GM12878 (cell line): ENCODE results near the gene STARD3. TPM values are rescaled to one million over a fixed set of nuclear protein-coding genes. Genes with fewer than 3 reads are reported as not detected.

Experiments
- ATAC-seq: fragments of 200-7000 bp; cut with Tn5 transposase; 3 replicates; pipeline ENCODE4 v1.9.1; 2020; ENCODE audit warnings: mild to moderate bottlenecking, moderate library complexity
- BruUV-seq: library from RNA; stranded (reverse); fragments of 400-500 nt; replicated peaks from 2 replicates; lab custom pipeline; 2021; lab: Mats Ljungman, UMichigan
- CTCF ChIA-PET: fragments of 300-600 bp; sonication (Branson Sonifier 250); formaldehyde crosslinking; extraction: SDS; loops from one replicate; lab custom pipeline; 2021; ENCODE audit warnings: inconsistent platforms; lab: Yijun Ruan, JAX
- POLR2A ChIA-PET: fragments of 350-600 bp; formaldehyde crosslinking; extraction: SDS; loops from one replicate; lab custom pipeline; 2021; ENCODE audit warnings: inconsistent platforms; lab: Charles Lee
- RAD21 ChIA-PET: fragments of 300-600 bp; sonication (Branson Sonifier 250); formaldehyde crosslinking; loops from one replicate; lab custom pipeline; 2023; ENCODE audit warnings: antibody characterized with exemption; ENCODE audit not compliant: unreplicated experiment; lab: Charles Lee
- SMC1A ChIA-PET: fragments of 300-600 bp; sonication (Branson Sonifier 250); formaldehyde crosslinking; loops from one replicate; lab custom pipeline; 2023; ENCODE audit not compliant: unreplicated experiment, uncharacterized antibody; lab: Charles Lee
- DNase-seq: peaks from one replicate; pipeline ENCODE4 v3.0.0-alpha.2; 2011; ENCODE audit warnings: low read depth, low spot score
- FAIRE-seq: peaks from 3 replicates; lab custom pipeline; 2011; peaks lifted over from hg19 to GRCh38; lab: Jason Lieb, UNC
- H2AFZ ChIP-seq: 2 replicates; pipeline ENCODE4 v1.6.0; 2011; ENCODE audit warnings: low read depth, low read length, control low read depth; ENCODE audit not compliant: control insufficient read depth
- H3K27ac ChIP-seq: 2 replicates; pipeline ENCODE4 v1.5.1; 2011; ENCODE audit warnings: control low read depth; ENCODE audit not compliant: control insufficient read depth, insufficient read depth
- H3K27me3 ChIP-seq, 2 experiments: replicated peaks in 1 of 2; 2 replicates each; pipeline versions ENCODE4 v1.6.0 to v1.6.1; 2011; ENCODE audit warnings: low read length in 1 of 2; ENCODE audit not compliant: control insufficient read depth in 2 of 2, insufficient read depth in 2 of 2
- H3K36me3 ChIP-seq, 2 experiments: 2 replicates each; pipeline ENCODE4 v1.5.1; 2011; ENCODE audit warnings: low read length in 1 of 2; ENCODE audit not compliant: control insufficient read depth in 2 of 2, insufficient read depth in 2 of 2
- H3K4me1 ChIP-seq: 2 replicates; pipeline ENCODE4 v1.6.1; 2011; ENCODE audit warnings: mild to moderate bottlenecking, low read length, moderate library complexity, mixed read lengths; ENCODE audit not compliant: control insufficient read depth, insufficient read depth
- H3K4me2 ChIP-seq: 2 replicates; pipeline ENCODE4 v1.6.0; 2011; ENCODE audit warnings: control low read depth; ENCODE audit not compliant: control insufficient read depth, insufficient read depth
- H3K4me3 ChIP-seq: fragments of 200-600 bp; sonication (generic); 2 replicates; pipeline ENCODE4 v1.5.1; 2016
- H3K79me2 ChIP-seq: 2 replicates; pipeline ENCODE4 v1.6.0; 2011; ENCODE audit warnings: low read length; ENCODE audit not compliant: control insufficient read depth, insufficient read depth
- H3K9ac ChIP-seq: 2 replicates; pipeline ENCODE4 v1.8.0; 2011; ENCODE audit warnings: low read length, control low read depth, mixed read lengths; ENCODE audit not compliant: control insufficient read depth, insufficient read depth
- H3K9me3 ChIP-seq: replicated peaks from 3 replicates; pipeline ENCODE4 v1.5.1; 2011; ENCODE audit warnings: mild to moderate bottlenecking, low read length; ENCODE audit not compliant: control insufficient read depth, insufficient read depth
- H4K20me1 ChIP-seq: 2 replicates; pipeline ENCODE4 v1.6.0; 2011; ENCODE audit not compliant: control insufficient read depth, insufficient read depth
- CBX3 ChIP-seq: fragments of 200-600 bp; sonication (generic); IDR thresholded peaks from 2 replicates; pipeline ENCODE4 v1.6.1; 2016; ENCODE audit warnings: low read depth, borderline replicate concordance
- EZH2 ChIP-seq: IDR thresholded peaks from 2 replicates; pipeline ENCODE4 v1.6.1; 2012; ENCODE audit warnings: low read depth, mild to moderate bottlenecking, control low read depth, inconsistent platforms, low read length, borderline replicate concordance; ENCODE audit not compliant: control insufficient read depth
- GATAD2B ChIP-seq: fragments of 450-650 bp; conservative IDR thresholded peaks from 2 replicates; pipeline ENCODE4 v1.6.1; 2017; ENCODE audit warnings: low read depth, mild to moderate bottlenecking, moderate library complexity
- IKZF1 ChIP-seq: fragments of 450-650 bp; conservative IDR thresholded peaks from 2 replicates; pipeline ENCODE4 v1.6.1; 2017; ENCODE audit warnings: antibody characterized with exemption, mild to moderate bottlenecking
- POLR2AphosphoS2 ChIP-seq: IDR thresholded peaks from 2 replicates; pipeline ENCODE4 v1.6.1; 2011; ENCODE audit warnings: low read depth, mild to moderate bottlenecking, low read length, improper control_type of control experiment, moderate library complexity
- RAD51 ChIP-seq: fragments of 450-650 bp; IDR thresholded peaks from 2 replicates; pipeline ENCODE4 v1.6.1; 2016; ENCODE audit warnings: moderate library complexity, mild to moderate bottlenecking, inconsistent platforms
- TCF3 ChIP-seq: IDR thresholded peaks from 2 replicates; pipeline ENCODE4 v1.6.1; 2012; ENCODE audit warnings: low read depth, mild to moderate bottlenecking, low read length, borderline replicate concordance; ENCODE audit not compliant: insufficient read depth
- ZNF592 ChIP-seq: fragments of 450-650 bp; IDR thresholded peaks from 2 replicates; pipeline ENCODE4 v1.6.1; 2017; ENCODE audit warnings: mild to moderate bottlenecking, moderate library complexity
- WGBS: methylation state at CpG from one replicate; pipeline ENCODE4 v1.1.6; 2016; ENCODE audit warnings: low lambda C conversion rate; ENCODE audit not compliant: insufficient replicate concordance, insufficient coverage; ENCODE audit errors: missing lambda C conversion rate; 5-methylcytosine and 5-hydroxymethylcytosine counted together
- in situ Hi-C: fragments of 300-500 bp; cut with MboI; formaldehyde crosslinking; loops from 9 replicates; pipeline ENCODE4 v1.14.3; 2018; ENCODE audit warnings: mixed read lengths
- intact Hi-C: fragments of 100-400 bp; cut with micrococcal nuclease; formaldehyde crosslinking; loops from one replicate; pipeline ENCODE4 v1.14.2; 2022; ENCODE audit not compliant: unreplicated experiment
- polyA plus RNA-seq, 11 experiments: library from polyadenylated mRNA; depleted of rRNA in 4 of 11; unstranded in 6 of 11; stranded (reverse) in 5 of 11; fragments of >200 nt; fragmentation: Nextera tagmentation in 4 of 11; fragmentation: Illumina TruSeq in 1 of 11; extraction: Ambion mirVana in 4 of 11; extraction: Trizol in 1 of 11; gene quantifications; 1 replicate in 1 of 11; 2 replicates in 10 of 11; pipeline versions ENCODE4 v1.2.1 to v1.2.3, GENCODE V29; 2011 to 2016; ENCODE audit warnings: inconsistent platforms in 2 of 11, missing spikeins in 2 of 11, low read depth in 1 of 11
- total RNA-seq, 4 experiments: library from RNA; depleted of rRNA in 3 of 4; stranded (reverse); fragments of >200 nt in 3 of 4; fragmentation: Illumina TruSeq in 1 of 4; extraction: Trizol in 1 of 4; gene quantifications; 2 replicates each; pipeline versions ENCODE4 v1.2.1 to v1.2.3, GENCODE V29; 2013 to 2021

STARD3 gene
- total and polyA plus RNA-seq, 10 of the 15 experiments (the other 5 are each of a cell fraction or from before 2014, with no cell fraction given) = 0.08 to 62.7 (median 27.5) TPM

- POLR2A ChIA-PET = interaction anchor here (0.6 kb wide), 1 partner anchor 651 kb away, joined by 3 read pairs; no protein-coding TSS in a partner anchor
- no peak for DNase-seq
- RAD21 ChIA-PET = no interaction called here
- H3K36me3 ChIP-seq = no peaks in the 10 kb centered on the region
- TF ChIP-seq EZH2 (0 out of 2 replicates have a peak, but pooled peaks have one; percentile 71), GATAD2B (no peak), TCF3 (no peak)
- TF ChIP-seq, all 136 proteins: peak for 1
- no peak overlapping the region for H3K27ac ChIP-seq
- H3K4me1 ChIP-seq = peaks cover 6% of the 10 kb centered on the region; the same call in 1 of the 2 replicates
- H4K20me1 ChIP-seq = no peaks in the 10 kb centered on the region
- no peak overlapping the region for H2AFZ ChIP-seq
- no peak for FAIRE-seq
- 20% methylated on average over 22 of the region's 40 CpGs for WGBS
- no peak for ATAC-seq
- in situ Hi-C loops = no loop called here
- H3K27me3 ChIP-seq = peaks cover 22 to 27% of the 10 kb centered on the region in 2 experiments
- H3K9ac ChIP-seq = no peak overlapping the region
- H3K4me2 ChIP-seq = no peak overlapping the region
- BruUV-seq = no TSS peak
- H3K9me3 ChIP-seq = no peaks in the 10 kb centered on the region
- H3K4me3 ChIP-seq = no peak overlapping the region
- no peaks in the 10 kb centered on the region for H3K79me2 ChIP-seq
- ChIA-PET CTCF (no interaction called here), SMC1A (no interaction called here)
- intact Hi-C loops = no loop called here
Measured at GRCh38 chr17:39607057-39607850, 29.7 kb upstream of the STARD3 start.

GRCh38 chr17:39607851-39608130 lies 29.2 kb upstream of the STARD3 start, which contains the start of gene NEUROD2:
TSS of gene NEUROD2 (minus strand) at chr17:39607920. CDS start at chr17:39606599, 1,321 bp downstream.
- no peak for TF ChIP-seq RAD51
- TF ChIP-seq ZNF592 = no peak
- no peak for TF ChIP-seq IKZF1
- TF ChIP-seq CBX3 = no peak
- no peak for TF ChIP-seq POLR2AphosphoS2
- RAD21 ChIA-PET = no interaction called here
- Histone ChIP-seq H3K4me2 (no peak within 1 kb of the TSS), H3K9ac (no peak within 1 kb of the TSS), H3K4me1 (peaks cover 6% of the 10 kb centered on the region; the same call in 1 of the 2 replicates), H3K9me3 (no peaks in the 10 kb centered on the region), H4K20me1 (no peaks in the 10 kb centered on the region), H3K4me3 (no peak within 1 kb of the TSS), H2AFZ (no peak within 1 kb of the TSS), H3K79me2 (no peaks in the 10 kb centered on the region), H3K36me3 (no peaks in the 10 kb centered on the region), H3K27ac (no peak within 1 kb of the TSS), H3K27me3 (peaks cover 20 to 25% of the 10 kb centered on the region in 2 experiments)
- BruUV-seq = no TSS peak
- CTCF ChIA-PET = no interaction called here
- in situ Hi-C loops = no loop called here
- intact Hi-C loops = no loop called here
- 3% methylated on average over 16 of the region's 20 CpGs for WGBS
- DNase-seq (no peak), FAIRE-seq (no peak), ATAC-seq (no peak)
- POLR2A ChIA-PET = no interaction called here
- SMC1A ChIA-PET = no interaction called here
